GM19372 (cell line): Measurements from ENCODE around the gene INTS13.
A peak's percentile ranks its signal among the peaks of the same experiment; 100 is the strongest.
"Not testable (repeated sequence)": the region's sequence is repeated elsewhere in the genome, so short reads cannot be mapped to it uniquely, and the experiment has no call there.

Source experiments
- ATAC-seq: cut with Tn5 transposase; IDR thresholded peaks from one replicate; pipeline ENCODE4 v1.9.1; 2021; ENCODE audit warnings: mild to moderate bottlenecking, low read depth, moderate library complexity; ENCODE audit not compliant: unreplicated experiment

The INTS13 gene

DNA sequence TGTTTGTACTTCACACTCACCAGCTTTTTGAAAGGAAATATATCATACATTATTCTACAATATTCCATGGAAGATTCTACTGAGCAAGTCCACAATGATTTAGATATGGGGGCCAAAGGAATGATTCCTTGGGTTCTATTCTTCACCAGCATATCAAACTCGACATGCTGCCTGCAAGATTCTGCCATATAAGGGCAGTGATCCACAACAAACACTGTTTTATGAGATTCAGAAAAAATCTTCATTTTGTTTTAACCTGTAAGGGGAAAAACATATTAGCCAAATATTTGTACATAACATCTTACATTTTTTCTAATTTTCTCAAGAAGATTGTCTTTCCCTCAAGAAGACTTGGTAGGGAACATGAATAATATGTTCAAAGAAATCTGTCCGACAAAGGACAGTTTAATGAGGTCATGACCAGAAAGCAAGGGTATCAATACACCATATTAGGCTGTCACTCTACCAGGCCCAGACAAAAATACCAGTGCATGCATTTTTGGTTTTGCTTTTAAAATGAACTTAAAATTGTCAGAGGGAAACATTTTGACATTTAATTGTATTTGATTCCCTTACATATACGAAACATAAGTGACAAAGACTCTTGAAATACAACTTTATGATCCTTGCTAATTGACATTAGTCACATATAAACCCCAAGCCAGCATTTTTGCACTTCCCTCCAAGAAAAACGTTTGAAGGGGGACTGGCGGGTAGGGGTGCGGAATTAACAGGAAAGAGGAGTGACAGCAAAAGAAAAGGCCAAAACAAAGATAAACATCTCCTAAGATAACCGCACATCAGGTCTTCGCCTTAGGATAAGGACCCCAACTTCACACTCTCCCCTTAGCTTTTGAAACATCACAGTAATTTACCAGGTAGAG is 980 bp downstream of the INTS13 start:
- ATAC-seq, result no peak

GRCh38 chr12:26935636-26936378 is 2.0 kb downstream of the INTS13 start:
- no peak for ATAC-seq

DNA sequence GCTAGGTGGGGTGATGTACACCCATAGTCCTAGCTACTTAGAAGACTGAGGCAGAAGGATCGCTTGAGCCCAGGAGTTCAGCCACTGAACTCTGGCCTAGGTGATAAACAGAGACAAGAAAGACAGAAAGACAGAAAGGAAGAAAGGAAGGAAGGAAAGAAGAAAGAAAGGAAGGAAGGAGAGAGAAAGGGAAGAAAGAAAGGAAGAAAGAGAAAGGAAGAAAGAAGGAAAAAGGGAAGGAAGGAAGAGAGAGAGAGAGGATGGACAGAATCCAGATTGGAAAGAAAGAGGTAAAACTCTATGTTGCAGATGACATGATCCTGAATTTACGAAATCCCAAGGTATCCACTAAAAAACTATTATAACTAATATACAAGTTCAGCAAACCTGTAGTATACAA is 8.2 kb downstream of the INTS13 start:
- no peak for ATAC-seq

- ATAC-seq, result no peak
These were observed 9.1 kb downstream of the INTS13 start for GRCh38 chr12:26928661-26929060.

DNA sequence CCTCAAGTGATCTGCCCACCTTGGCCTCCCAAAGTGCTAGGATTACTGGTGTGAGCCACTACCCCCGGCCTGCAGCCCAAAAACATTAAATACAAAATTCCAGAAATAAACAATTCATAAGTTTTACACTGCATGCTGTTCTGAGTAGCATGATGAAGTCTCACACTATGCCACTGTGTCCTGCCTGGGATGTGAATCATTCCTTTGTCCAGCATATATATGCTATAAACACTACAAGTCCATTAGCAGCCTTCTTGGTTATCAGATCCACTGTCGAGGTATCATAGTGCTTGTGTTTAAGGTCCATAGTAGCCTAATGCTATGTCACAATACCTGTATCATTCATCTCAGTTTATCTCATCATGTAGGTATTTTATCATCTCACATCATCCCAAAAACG is 15.9 kb downstream of the INTS13 start:
- ATAC-seq, result no peak

DNA sequence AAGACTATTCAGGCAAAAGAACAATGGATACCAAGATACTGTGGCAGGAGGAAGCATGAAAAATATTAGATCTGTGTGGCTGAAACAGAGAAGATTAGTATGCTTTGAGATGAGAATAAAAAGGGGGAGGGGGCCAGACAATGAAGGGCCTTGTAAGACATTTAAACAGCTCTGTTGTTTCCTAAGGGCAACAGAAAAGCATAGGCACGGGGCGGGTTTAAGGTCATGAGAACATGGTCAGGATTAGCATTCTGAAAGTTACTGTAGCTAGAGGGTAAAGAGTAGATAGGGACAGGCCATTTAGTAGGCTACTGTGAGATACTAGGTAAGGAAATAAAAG is 18.6 kb downstream of the INTS13 start:
- ATAC-seq, result no peak

- ATAC-seq, result no peak
These were observed 19.2 kb downstream of the INTS13 start for GRCh38 chr12:26918321-26919215.

DNA sequence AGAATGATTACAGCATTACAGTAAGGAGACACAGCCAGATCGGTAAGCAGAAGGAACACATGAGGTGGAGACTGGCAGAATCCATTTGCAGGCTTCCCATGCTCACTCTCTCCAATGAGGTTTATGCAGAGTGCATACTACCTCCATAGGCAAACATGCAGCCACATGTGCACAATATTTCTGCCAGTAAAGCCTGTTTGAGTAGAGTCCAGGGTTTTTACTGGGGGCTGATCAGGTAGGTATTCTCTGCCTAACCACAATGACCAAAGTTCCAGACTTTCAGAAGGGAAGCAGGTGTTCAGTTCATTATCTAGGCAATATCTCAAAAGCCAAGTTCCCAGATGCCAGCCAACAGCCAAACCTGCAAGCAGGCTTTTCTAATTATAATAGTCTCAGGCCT is 31.1 kb downstream of the INTS13 start:
- no peak for ATAC-seq

GRCh38 chr12:26906024-26906423 is 31.8 kb downstream of the INTS13 start:
- ATAC-seq, result no peak

DNA sequence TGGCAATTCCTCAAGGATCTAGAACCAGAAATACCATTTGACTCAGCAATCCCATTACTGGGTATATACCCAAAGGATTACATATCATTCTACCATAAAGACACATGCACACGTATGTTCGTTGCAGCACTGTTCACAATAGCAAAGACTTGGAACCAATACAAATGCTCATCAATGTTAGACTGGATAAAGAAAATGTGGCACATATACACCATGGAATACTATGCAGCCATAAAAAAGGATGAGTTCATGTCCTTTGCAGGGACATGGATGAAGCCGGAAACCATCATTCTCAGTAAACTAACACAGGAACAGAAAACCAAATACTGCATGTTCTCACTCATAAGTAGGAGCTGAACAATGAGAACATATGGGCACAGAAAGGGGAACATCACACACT is 34.4 kb downstream of the INTS13 start:
- ATAC-seq, result not testable (repeated sequence)

GRCh38 chr12:26896913-26897312 is 40.9 kb downstream of the INTS13 start:
- no peak for ATAC-seq

GRCh38 chr12:26895672-26896071 is 42.1 kb downstream of the INTS13 start:
- ATAC-seq, result no peak

- no peak for ATAC-seq
These were observed 46.1 kb downstream of the INTS13 start for GRCh38 chr12:26891704-26892103.

DNA sequence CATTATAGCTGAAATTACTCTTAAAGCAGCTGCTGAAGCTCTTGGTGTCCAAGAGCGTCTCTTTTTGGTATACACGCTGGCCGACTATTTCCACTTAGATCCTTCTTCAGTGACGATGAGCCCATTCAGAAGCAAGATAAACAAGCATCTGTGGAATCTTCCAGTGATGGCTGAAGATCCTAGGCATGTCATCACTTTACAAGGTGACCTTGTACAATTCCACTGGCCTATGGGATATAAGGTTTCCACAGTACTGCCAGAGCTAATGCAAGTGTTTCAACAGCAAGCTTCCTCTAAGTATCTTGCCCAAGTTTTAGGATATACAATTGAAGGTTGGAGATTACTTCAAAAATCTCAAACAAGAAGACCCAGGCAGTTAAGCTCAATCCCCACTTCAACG is 47.0 kb downstream of the INTS13 start:
- no peak for ATAC-seq

GRCh38 chr12:26884765-26885576 is 52.8 kb downstream of the INTS13 start:
- peak; percentile 92 for ATAC-seq

- ATAC-seq, result no peak
These were observed 57.2 kb downstream of the INTS13 start for GRCh38 chr12:26880625-26881024.

DNA sequence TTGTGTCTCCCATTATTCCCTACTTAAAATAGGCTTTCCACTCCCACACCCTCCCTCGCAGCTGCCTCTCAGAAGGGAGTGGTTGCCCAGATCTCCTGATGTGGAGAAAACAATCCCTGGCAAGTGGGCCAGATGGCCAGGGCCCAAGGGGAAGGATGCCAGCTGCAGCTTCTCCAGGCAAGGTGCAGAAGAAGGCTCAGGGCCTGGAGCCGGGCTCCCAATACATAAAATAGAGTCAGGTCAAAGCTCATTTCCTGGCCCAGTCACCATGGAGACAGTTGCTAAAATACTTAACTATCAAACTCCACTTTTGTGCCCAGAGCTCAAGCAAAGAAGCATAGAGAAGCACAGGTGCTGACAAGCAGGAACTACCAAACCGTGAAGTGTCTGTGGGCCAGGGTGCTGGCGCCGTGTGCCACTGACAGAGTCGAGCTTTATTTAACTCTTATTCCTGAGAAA is 59.1 kb downstream of the INTS13 start:
- no peak for ATAC-seq

- ATAC-seq, result peak; percentile 78
These were observed 63.1 kb downstream of the INTS13 start for GRCh38 chr12:26874501-26875296.

GRCh38 chr12:26872625-26873024 is 65.2 kb downstream of the INTS13 start:
- ATAC-seq, result no peak
